HG03139 (cell line): ENCODE results near the gene TAS2R40.
A peak's percentile ranks its signal among the peaks of the same experiment; 100 is the strongest.
"Not testable (repeated sequence)": the region's sequence is repeated elsewhere in the genome, so short reads cannot be mapped to it uniquely, and the experiment has no call there.

Source experiments
- ATAC-seq: cut with Tn5 transposase; IDR thresholded peaks from one replicate; pipeline ENCODE4 v1.9.1; 2021; ENCODE audit not compliant: unreplicated experiment

TAS2R40 gene

GRCh38 chr7:143248761-143249354 is 27.0 kb downstream of the TAS2R40 start:
- no peak for ATAC-seq

GRCh38 chr7:143250199-143250598 is 28.4 kb downstream of the TAS2R40 start:
- no peak for ATAC-seq

- no peak for ATAC-seq
Observed at GRCh38 chr7:143250822-143251221, 29.0 kb downstream of the TAS2R40 start.

GRCh38 chr7:143252006-143252405 is 30.2 kb downstream of the TAS2R40 start:
- no peak for ATAC-seq

GRCh38 chr7:143255564-143255963 is 33.7 kb downstream of the TAS2R40 start:
- no peak for ATAC-seq

GRCh38 chr7:143256325-143256724 is 34.5 kb downstream of the TAS2R40 start:
- ATAC-seq: no peak

- peak; percentile 61 for ATAC-seq
Observed at GRCh38 chr7:143256932-143257331, 35.1 kb downstream of the TAS2R40 start.

- ATAC-seq: no peak
Observed at GRCh38 chr7:143257501-143257900, 35.7 kb downstream of the TAS2R40 start.

- ATAC-seq: peak; percentile 36
Observed at GRCh38 chr7:143258831-143259230, 37.0 kb downstream of the TAS2R40 start.

GRCh38 chr7:143259765-143260164 is 37.9 kb downstream of the TAS2R40 start:
- no peak for ATAC-seq

- no peak for ATAC-seq
Observed at GRCh38 chr7:143261901-143262300, 40.1 kb downstream of the TAS2R40 start.

- peak; percentile 97 for ATAC-seq
Observed at GRCh38 chr7:143263266-143264195, 41.7 kb downstream of the TAS2R40 start, which contains the start of gene GSTK1. Gene GSTK1 (plus strand): TSS chr7:143263441. CDS start chr7:143263514, 73 bp downstream.

GRCh38 chr7:143264196-143264568 is 42.3 kb downstream of the TAS2R40 start:
- ATAC-seq: not testable (repeated sequence)

GRCh38 chr7:143265017-143265693 is 43.3 kb downstream of the TAS2R40 start:
- ATAC-seq: no peak

GRCh38 chr7:143269251-143269650 is 47.4 kb downstream of the TAS2R40 start:
- ATAC-seq: no peak

- ATAC-seq: no peak
Observed at GRCh38 chr7:143271240-143271639, 49.4 kb downstream of the TAS2R40 start.
